IMR-90 (cell line): Measurements from ENCODE around the gene PTCH2.

Experiments used
- CEBPB ChIP-seq: IDR thresholded peaks from 2 replicates; pipeline ENCODE4 v1.6.1; 2012; ENCODE audit warnings: low read depth, low read length, improper control_type of control experiment
- CTCF ChIP-seq: conservative IDR thresholded peaks from 2 replicates; pipeline ENCODE4 v1.5.1; 2012; ENCODE audit warnings: mild to moderate bottlenecking, low read depth, low read length, improper control_type of control experiment
- ELK1 ChIP-seq: fragments of 150-350 bp; IDR thresholded peaks from 2 replicates; pipeline ENCODE4 v1.6.1; 2016; ENCODE audit warnings: low read depth, mild to moderate bottlenecking, low read length, moderate library complexity, borderline replicate concordance
- FOS ChIP-seq: fragments of 150-350 bp; IDR thresholded peaks from 2 replicates; pipeline ENCODE4 v1.6.1; 2016; ENCODE audit warnings: low read depth, low read length
- MAFK ChIP-seq: IDR thresholded peaks from 2 replicates; pipeline ENCODE4 v1.6.1; 2012; ENCODE audit warnings: low read depth, low read length, improper control_type of control experiment
- MXI1 ChIP-seq: IDR thresholded peaks from 2 replicates; pipeline ENCODE4 v1.6.1; 2012; ENCODE audit warnings: low read depth, mild to moderate bottlenecking, low read length, moderate library complexity, borderline replicate concordance
- POLR2A ChIP-seq: IDR thresholded peaks from 2 replicates; pipeline ENCODE4 v1.6.1; 2012; ENCODE audit warnings: mild to moderate bottlenecking, low read depth, low read length
- RAD21 ChIP-seq: IDR thresholded peaks from 2 replicates; pipeline ENCODE4 v1.6.1; 2012; ENCODE audit warnings: low read length, improper control_type of control experiment
- RCOR1 ChIP-seq: IDR thresholded peaks from 2 replicates; pipeline ENCODE4 v1.6.1; 2012; ENCODE audit warnings: mild to moderate bottlenecking, low read length, improper control_type of control experiment; ENCODE audit not compliant: insufficient replicate concordance
- RFX5 ChIP-seq: IDR thresholded peaks from 2 replicates; pipeline ENCODE4 v1.8.0; 2012; ENCODE audit warnings: low read depth, mild to moderate bottlenecking, low read length, moderate library complexity
- SMC3 ChIP-seq: fragments of 150-350 bp; IDR thresholded peaks from 2 replicates; pipeline ENCODE4 v1.6.1; 2016; ENCODE audit warnings: low read depth, mild to moderate bottlenecking, antibody characterized with exemption, low read length, moderate library complexity

GRCh38 chr1:44776730-44777068 is 66.4 kb downstream of the PTCH2 start:
- TF ChIP-seq CEBPB (no peak), ELK1 (no peak), CTCF (no peak), FOS (no peak), MAFK (no peak), RFX5 (no peak), RCOR1 (no peak), RAD21 (no peak), POLR2A (no peak), SMC3 (no peak), MXI1 (no peak)
